B cell (primary cell): ENCODE results near the gene PDIA4. TPM values are rescaled to one million over a fixed set of nuclear protein-coding genes. Genes with fewer than 3 reads are reported as not detected.
"Not testable (repeated sequence)": the region's sequence is repeated elsewhere in the genome, so short reads cannot be mapped to it uniquely, and the experiment has no call there.

Source experiments
- ATAC-seq: fragments of 200-7000 bp; cut with Tn5 transposase; one replicate; pipeline ENCODE4 v1.10.0; 2021; ENCODE audit warnings: low read depth, mild to moderate bottlenecking, moderate number of reproducible peaks, moderate library complexity
- CTCF ChIA-PET: fragments of 350-600 bp; sonication (Branson Sonifier 250); formaldehyde crosslinking; loops from one replicate; lab custom pipeline; 2021; ENCODE audit warnings: antibody characterized with exemption, inconsistent platforms; lab: Charles Lee
- POLR2A ChIA-PET: fragments of 350-600 bp; sonication (Branson Sonifier 250); formaldehyde crosslinking; loops from one replicate; lab custom pipeline; 2021; ENCODE audit warnings: antibody characterized with exemption; lab: Charles Lee
- DNase-seq: peaks from one replicate; pipeline ENCODE4 v3.0.0; 2013
- H2AFZ ChIP-seq: 2 replicates; pipeline ENCODE4 v1.6.1; 2012; ENCODE audit warnings: mild to moderate bottlenecking, low read depth, low read length; ENCODE audit not compliant: insufficient read depth, poor library complexity, severe bottlenecking
- H3K27ac ChIP-seq, 2 donors: 1 replicate in 1 of 2; 2 replicates in 1 of 2; pipeline ENCODE4 v1.5.1; 2012 to 2013; ENCODE audit warnings: low read length in 2 of 2, mild to moderate bottlenecking in 2 of 2, moderate library complexity in 1 of 2
- H3K27me3 ChIP-seq, 4 experiments: fragments of 200-600 bp in 1 of 4; sonication (generic) in 1 of 4; replicated peaks in 1 of 4; 1 replicate in 2 of 4; 2 replicates in 2 of 4; pipeline versions ENCODE4 v1.6.1 to v1.7.0; 2013 to 2016; ENCODE audit warnings: low read length in 3 of 4, mild to moderate bottlenecking in 2 of 4, mixed read lengths in 1 of 4, moderate library complexity in 1 of 4; ENCODE audit not compliant: insufficient read depth in 4 of 4, control insufficient read depth in 3 of 4; ENCODE audit errors: control extremely low read depth in 1 of 4
- H3K36me3 ChIP-seq, 2 experiments: replicated peaks in 1 of 2; 1 replicate in 1 of 2; 2 replicates in 1 of 2; pipeline versions ENCODE4 v1.6.1 to v1.7.1; 2013; ENCODE audit warnings: low read length in 1 of 2; ENCODE audit not compliant: insufficient read depth in 2 of 2, control insufficient read depth in 1 of 2; ENCODE audit errors: control extremely low read depth in 1 of 2, extremely low read depth in 1 of 2
- H3K4me1 ChIP-seq, 2 donors: fragments of 200-600 bp in 1 of 2; sonication (generic) in 1 of 2; 1 replicate in 1 of 2; 2 replicates in 1 of 2; pipeline versions ENCODE4 v1.5.1 to v1.6.1; 2013 to 2017; ENCODE audit warnings: low read length in 2 of 2; ENCODE audit not compliant: control insufficient read depth in 2 of 2, insufficient read depth in 2 of 2
- H3K4me2 ChIP-seq: replicated peaks from 2 replicates; pipeline ENCODE3; 2012; ENCODE audit warnings: mild to moderate bottlenecking, low read depth, low read length; ENCODE audit not compliant: poor library complexity, severe bottlenecking
- H3K4me3 ChIP-seq, 5 experiments: fragments of 200-600 bp in 1 of 5; sonication (generic) in 1 of 5; 1 replicate in 3 of 5; 2 replicates in 2 of 5; pipeline versions ENCODE4 v1.5.1 to v1.7.0; 2011 to 2016; ENCODE audit warnings: low read length in 4 of 5, mild to moderate bottlenecking in 4 of 5, low read depth in 2 of 5, control low read depth in 1 of 5, moderate library complexity in 1 of 5; ENCODE audit not compliant: insufficient read depth in 1 of 5; ENCODE audit errors: control extremely low read depth in 1 of 5, extremely low read depth in 1 of 5
- H3K79me2 ChIP-seq: fragments of 200-600 bp; sonication (generic); one replicate; pipeline ENCODE4 v1.6.0; 2016; ENCODE audit warnings: low read length; ENCODE audit not compliant: control insufficient read depth, insufficient read depth
- H3K9ac ChIP-seq: fragments of 200-600 bp; sonication (generic); 2 replicates; pipeline ENCODE4 v1.6.1; 2017; ENCODE audit warnings: mild to moderate bottlenecking, low read length, moderate library complexity
- H3K9me3 ChIP-seq, 3 donors: one replicate each; pipeline versions ENCODE4 v1.6.1 to v1.7.1; 2013; ENCODE audit warnings: low read length in 2 of 3; ENCODE audit not compliant: control insufficient read depth in 2 of 3, insufficient read depth in 1 of 3; ENCODE audit errors: control extremely low read depth in 1 of 3
- H4K20me1 ChIP-seq: 2 replicates; pipeline ENCODE4 v1.6.0; 2012; ENCODE audit warnings: mild to moderate bottlenecking, low read length; ENCODE audit not compliant: insufficient read depth, control insufficient read depth, poor library complexity, severe bottlenecking
- H3K27ac Mint-ChIP-seq: one replicate; pipeline ENCODE4 v1.8.0; 2021; ENCODE audit warnings: mixed read lengths
- H3K27me3 Mint-ChIP-seq: one replicate; pipeline ENCODE4 v1.8.0; 2021; ENCODE audit warnings: mixed read lengths
- H3K4me1 Mint-ChIP-seq: one replicate; pipeline ENCODE4 v1.8.0; 2021; ENCODE audit warnings: mixed read lengths
- H3K4me3 Mint-ChIP-seq: one replicate; pipeline ENCODE4 v1.8.0; 2021; ENCODE audit warnings: mixed read lengths
- H3K9me3 Mint-ChIP-seq: one replicate; pipeline ENCODE4 v1.8.0; 2022; ENCODE audit warnings: mixed read lengths; ENCODE audit not compliant: insufficient read depth
- CTCF ChIP-seq: fragments of 200-600 bp; IDR thresholded peaks from one replicate; pipeline ENCODE4 v1.8.0; 2022; ENCODE audit warnings: antibody characterized with exemption, mild to moderate bottlenecking
- EZH2 ChIP-seq: IDR thresholded peaks from 2 replicates; pipeline ENCODE4 v1.6.1; 2012; ENCODE audit warnings: borderline replicate concordance, low read depth, mild to moderate bottlenecking, moderate library complexity, low read length; ENCODE audit not compliant: insufficient read depth, poor library complexity, severe bottlenecking
- WGBS: methylation state at CpG from one replicate; pipeline ENCODE4 v1.1.5; 2013; ENCODE audit warnings: missing lambda C conversion rate; ENCODE audit not compliant: insufficient coverage; 5-methylcytosine and 5-hydroxymethylcytosine counted together
- intact Hi-C: fragments of 100-400 bp; cut with micrococcal nuclease; formaldehyde crosslinking; loops from one replicate; pipeline ENCODE4 v1.10.0; 2022
- polyA plus RNA-seq: library from polyadenylated mRNA; depleted of rRNA; stranded (reverse); fragments of >200 nt; gene quantifications from 2 replicates; pipeline ENCODE4 v1.2.3, GENCODE V29; 2012
- total RNA-seq, 2 donors: library from RNA; stranded (reverse); fragments of 120-200 nt in 1 of 2; gene quantifications; 1 replicate in 1 of 2; 2 replicates in 1 of 2; pipeline versions ENCODE4 v1.2.3 to v1.2.4, GENCODE V29; 2013 to 2022

The PDIA4 gene
- total and polyA plus RNA-seq, 2 donors (not counting 1 experiment from before 2014, with no cell fraction given), result 31.6 to 34.7 TPM

- no peaks in the 10 kb centered on the region for H4K20me1 ChIP-seq
- no peak overlapping the region for H3K4me2 ChIP-seq
- H3K9me3 ChIP-seq, result no peaks in the 10 kb centered on the region
- POLR2A ChIA-PET, result no interaction called here
- ATAC-seq (no peak), DNase-seq (no peak)
- WGBS, result 97% methylated on average over 6 of the region's 8 CpGs
- H3K4me3 ChIP-seq, result no peak overlapping the region
- TF ChIP-seq EZH2, result no peak
- no peak for TF ChIP-seq CTCF
- no peaks in the 10 kb centered on the region for H3K4me1 ChIP-seq
- no peaks in the 10 kb centered on the region for H3K79me2 ChIP-seq
- Mint-ChIP-seq H3K9me3 (no peaks in the 10 kb centered on the region), H3K27ac (no peak overlapping the region), H3K4me3 (no peak overlapping the region), H3K4me1 (no peaks in the 10 kb centered on the region), H3K27me3 (peaks cover 9% of the 10 kb centered on the region)
- H2AFZ ChIP-seq, result no peak overlapping the region
- intact Hi-C loops, result no loop called here
- no peak overlapping the region for H3K9ac ChIP-seq
- CTCF ChIA-PET, result interaction anchor here (0.7 to 1.1 kb wide), 2 partner anchors 15 to 22 kb away, joined by 3 to 6 read pairs; no protein-coding TSS in a partner anchor
- H3K27ac ChIP-seq, result no peak overlapping the region
- H3K36me3 ChIP-seq, result no peaks in the 10 kb centered on the region
- no peaks in the 10 kb centered on the region for H3K27me3 ChIP-seq
Measured at GRCh38 chr7:149043936-149044335, 15.6 kb upstream of the PDIA4 start.

GRCh38 chr7:149041350-149041749 lies 13.0 kb upstream of the PDIA4 start:
- Histone ChIP-seq H3K27ac (no peak overlapping the region), H3K4me2 (no peak overlapping the region), H3K9me3 (peaks cover 3 to 12% (median 8%) of the 10 kb centered on the region in 3 donors), H2AFZ (no peak overlapping the region), H3K4me3 (no peak overlapping the region), H3K9ac (no peak overlapping the region), H3K36me3 (no peaks in the 10 kb centered on the region), H3K79me2 (no peaks in the 10 kb centered on the region), H4K20me1 (no peaks in the 10 kb centered on the region), H3K4me1 (no peaks in the 10 kb centered on the region), H3K27me3 (no peaks in the 10 kb centered on the region)
- H3K4me3 Mint-ChIP-seq, result no peak overlapping the region
- no peaks in the 10 kb centered on the region for H3K4me1 Mint-ChIP-seq
- H3K27ac Mint-ChIP-seq, result no peak overlapping the region
- CTCF ChIA-PET, result interaction anchor here (0.8 kb wide), 1 partner anchor 25 kb away, joined by 3 read pairs; no protein-coding TSS in a partner anchor
- peaks cover 3% of the 10 kb centered on the region for H3K9me3 Mint-ChIP-seq
- POLR2A ChIA-PET, result no interaction called here
- no peak for ATAC-seq
- intact Hi-C loops, result no loop called here
- WGBS, result 100% methylated on average over 1 of the region's 5 CpGs
- TF ChIP-seq EZH2 (no peak), CTCF (no peak)
- peaks cover 9% of the 10 kb centered on the region for H3K27me3 Mint-ChIP-seq
- DNase-seq, result no peak

- not testable (repeated sequence) for H3K27me3 Mint-ChIP-seq
Measured at GRCh38 chr7:149038641-149039040, 10.3 kb upstream of the PDIA4 start.

More at GRCh38 chr7:149038641-149039040, 10.3 kb upstream of the PDIA4 start:
- H3K79me2 ChIP-seq, DNase-seq, POLR2A ChIA-PET, H3K4me1 ChIP-seq, H3K36me3 ChIP-seq, ATAC-seq, H3K9ac ChIP-seq, CTCF ChIA-PET, H4K20me1 ChIP-seq, H3K4me3 ChIP-seq, H3K4me3 Mint-ChIP-seq, H3K4me1 Mint-ChIP-seq, H3K27me3 ChIP-seq, H3K27ac Mint-ChIP-seq, intact Hi-C loops, H3K27ac ChIP-seq, H3K4me2 ChIP-seq, H3K9me3 Mint-ChIP-seq, H2AFZ ChIP-seq: not testable (repeated sequence)
- peaks cover 3 to 14% (median 8%) of the 10 kb centered on the region in 3 donors for H3K9me3 ChIP-seq
- WGBS, result 96% methylated on average over 16 of the region's 32 CpGs
